GM21381 (cell line): ENCODE results near the gene CRB2.
"Not testable (repeated sequence)": the region's sequence is repeated elsewhere in the genome, so short reads cannot be mapped to it uniquely, and the experiment has no call there.

Experiments
- ATAC-seq: cut with Tn5 transposase; IDR thresholded peaks from one replicate; pipeline ENCODE4 v1.9.1; 2021; ENCODE audit warnings: mild to moderate bottlenecking, moderate library complexity; ENCODE audit not compliant: unreplicated experiment

The CRB2 gene

GRCh38 chr9:123327697-123328100, 28.3 kb upstream of the CRB2 start:
- ATAC-seq, result no peak

- no peak for ATAC-seq
These were observed 26.6 kb upstream of the CRB2 start for GRCh38 chr9:123329329-123329955.

DNA sequence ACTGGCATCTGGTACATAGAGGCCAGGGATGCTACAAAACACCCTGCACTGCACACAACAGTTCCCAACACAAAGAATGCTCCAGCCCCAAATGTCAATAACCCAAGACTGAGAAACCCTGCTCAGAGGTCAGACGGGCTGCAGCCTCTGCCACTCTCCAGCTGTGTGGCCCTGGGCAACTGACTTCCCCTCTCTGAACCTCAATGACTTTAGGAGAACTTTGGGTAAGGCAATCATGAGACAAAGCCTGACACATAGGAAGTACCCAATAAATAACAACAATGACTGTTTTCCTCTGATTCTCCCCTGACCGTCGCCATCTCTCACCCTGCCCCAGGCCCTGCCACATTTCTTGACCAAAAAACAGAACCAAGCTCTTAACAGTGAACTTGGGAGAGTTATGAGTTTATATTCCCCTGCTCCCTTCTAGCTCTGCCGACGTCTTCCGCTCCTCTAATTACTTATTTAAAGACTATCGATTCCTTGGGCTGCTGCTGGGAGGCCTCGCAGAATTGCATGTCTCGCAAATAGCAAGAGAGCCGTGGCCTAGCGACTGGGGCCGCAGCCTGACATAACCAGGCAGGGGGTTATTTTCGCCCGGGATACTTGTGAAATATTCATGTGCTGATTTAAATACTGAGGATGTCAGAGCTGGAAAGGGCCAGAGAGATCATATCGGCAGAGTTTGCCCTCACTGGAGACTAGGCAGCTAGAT, 24.5 kb upstream of the CRB2 start:
- no peak for ATAC-seq

- not testable (repeated sequence) for ATAC-seq
These were observed 22.8 kb upstream of the CRB2 start for GRCh38 chr9:123333058-123333669.

DNA sequence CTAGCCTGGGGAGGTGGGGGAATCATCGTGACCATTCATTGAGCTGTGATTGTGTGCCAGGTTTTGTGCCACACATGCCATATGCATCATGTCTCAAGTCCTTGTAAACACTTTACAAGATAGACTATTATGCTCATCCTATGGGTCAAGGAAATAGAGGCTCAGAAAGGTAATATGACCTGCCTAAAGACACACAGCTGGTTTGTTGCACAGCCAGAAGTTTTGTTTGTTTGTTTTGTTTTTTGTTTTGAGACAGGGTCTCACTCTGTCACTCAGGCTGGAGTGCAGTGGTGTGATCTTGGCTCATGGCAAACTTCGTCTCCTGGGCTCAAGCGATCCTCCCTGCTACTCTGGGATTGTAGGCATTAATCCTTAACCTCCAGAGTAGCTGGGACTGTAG, 21.4 kb upstream of the CRB2 start:
- no peak for ATAC-seq

DNA sequence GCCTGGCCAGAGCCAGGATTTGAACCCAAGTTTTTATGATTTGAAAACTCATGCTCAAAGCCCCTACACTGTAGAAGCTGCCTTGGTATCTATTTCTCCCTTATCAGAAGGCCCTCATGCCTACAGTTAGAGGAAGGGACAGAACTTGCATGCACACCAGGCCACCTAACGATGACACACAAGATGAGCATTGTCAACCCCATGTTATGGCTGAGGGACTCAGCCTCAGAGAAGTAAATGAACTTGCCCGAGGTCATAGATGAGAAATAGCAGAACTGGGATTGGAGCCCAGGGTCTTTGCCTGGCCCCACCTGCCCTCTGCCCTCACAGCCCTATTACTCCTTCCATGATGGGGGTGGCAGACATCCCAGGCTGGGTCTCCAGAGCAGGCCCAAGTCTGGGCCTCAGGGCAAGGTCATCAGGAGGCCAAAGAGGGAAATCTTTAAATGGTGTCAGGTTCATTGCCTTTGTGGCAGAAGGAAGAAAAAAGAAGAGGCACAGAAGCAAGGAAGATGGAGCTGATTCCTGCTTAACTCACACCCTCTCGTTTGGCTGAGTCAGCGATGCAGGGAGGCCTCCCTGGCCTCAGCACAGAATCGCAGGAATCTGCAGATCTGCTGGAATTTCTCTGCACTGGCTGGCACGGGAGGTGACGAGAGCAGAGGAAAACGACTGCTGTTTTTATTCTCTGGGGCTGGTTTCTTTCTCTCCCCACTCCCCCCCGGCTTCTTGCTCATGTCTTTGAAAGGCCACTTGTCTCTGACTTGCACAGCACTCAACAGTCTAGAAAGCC, 20.6 kb upstream of the CRB2 start:
- no peak for ATAC-seq

- ATAC-seq, result no peak
These were observed 20.0 kb upstream of the CRB2 start for GRCh38 chr9:123335986-123336329.

GRCh38 chr9:123336449-123336848, 19.5 kb upstream of the CRB2 start:
- ATAC-seq, result no peak

- no peak for ATAC-seq
These were observed 19.0 kb upstream of the CRB2 start for GRCh38 chr9:123336959-123337358.

GRCh38 chr9:123337971-123338370, 18.0 kb upstream of the CRB2 start:
- no peak for ATAC-seq

- peak; percentile 62 for ATAC-seq
These were observed 17.0 kb upstream of the CRB2 start for GRCh38 chr9:123338710-123339665.

DNA sequence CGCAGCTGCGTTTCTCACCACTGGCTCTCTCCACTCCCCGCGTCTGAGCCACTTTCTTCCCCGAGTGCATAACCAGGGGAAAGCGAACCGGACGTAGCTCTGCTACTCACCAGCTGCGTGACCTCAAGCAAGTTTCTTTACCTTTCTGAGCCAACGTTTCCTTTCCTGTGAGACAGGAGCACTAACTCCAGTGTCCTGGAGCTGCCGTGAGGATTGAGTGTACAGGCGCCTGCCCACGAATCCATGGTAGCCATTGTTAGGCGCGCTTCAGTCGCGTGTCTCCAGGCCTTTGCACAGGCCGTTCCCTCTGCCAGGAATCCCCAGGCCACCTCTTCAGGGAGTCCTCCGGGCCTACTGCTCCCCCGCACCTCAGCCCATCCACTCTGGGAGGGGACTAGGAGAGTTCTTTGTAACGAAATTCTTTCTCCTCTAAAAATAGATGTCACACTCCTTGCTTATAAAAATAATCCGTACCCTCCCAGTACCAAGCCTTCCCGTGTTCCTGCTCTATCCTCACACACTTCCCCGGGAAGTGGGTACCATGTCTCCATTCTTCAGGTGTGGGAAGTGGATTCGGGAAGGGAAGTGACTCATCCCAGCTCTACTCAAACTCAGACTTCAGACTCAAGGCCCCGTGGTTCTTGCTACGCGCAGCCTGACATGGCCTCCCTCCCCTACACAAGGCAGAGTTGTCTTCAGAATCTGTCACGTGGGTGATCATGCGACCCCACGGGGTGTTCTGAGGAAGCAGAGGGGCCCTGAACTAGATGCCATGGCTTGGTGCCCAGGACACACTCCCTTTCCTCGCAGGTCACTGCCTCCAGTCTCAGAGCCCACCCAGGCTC, 16.1 kb upstream of the CRB2 start:
- ATAC-seq, result peak; percentile 44

- no peak for ATAC-seq
These were observed 14.2 kb upstream of the CRB2 start for GRCh38 chr9:123341816-123342215.

GRCh38 chr9:123342247-123342646, 13.8 kb upstream of the CRB2 start:
- ATAC-seq, result no peak

DNA sequence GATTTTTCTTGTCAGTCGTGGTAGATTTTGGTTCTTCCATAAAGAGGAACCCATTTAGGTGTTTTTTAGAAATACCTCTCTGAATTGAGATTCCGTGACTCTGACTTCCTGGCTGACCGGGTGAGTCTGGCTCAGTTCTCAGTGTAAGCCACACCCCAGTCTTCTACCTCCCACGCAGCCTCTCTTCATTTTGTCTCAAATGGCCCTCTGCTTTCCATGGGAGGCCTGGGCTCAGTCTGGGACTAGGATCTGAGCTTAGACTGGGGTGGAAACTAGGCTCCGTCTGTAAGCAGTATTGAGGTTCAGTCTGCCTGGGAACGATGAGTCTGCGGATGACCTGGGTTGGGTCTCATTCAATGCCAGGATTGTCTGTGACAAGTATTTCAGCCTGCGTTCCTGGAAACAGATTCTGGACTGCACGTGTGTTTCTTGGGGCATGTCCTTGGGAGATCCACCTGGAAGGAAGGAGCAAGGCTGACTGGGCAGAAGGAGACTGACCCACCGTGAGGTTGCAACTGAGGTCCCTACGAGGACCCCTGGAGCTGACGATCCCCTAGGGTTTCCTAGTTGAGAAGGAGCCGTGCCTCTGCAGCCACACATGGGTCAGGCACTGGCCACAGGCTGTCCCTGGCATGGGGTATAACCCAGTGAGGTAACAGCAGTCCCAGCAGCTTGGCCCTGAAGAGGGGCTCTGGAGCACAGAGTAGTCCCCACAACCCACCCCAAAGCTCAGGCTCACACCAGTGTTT, 12.4 kb upstream of the CRB2 start:
- peak; percentile 22 for ATAC-seq

DNA sequence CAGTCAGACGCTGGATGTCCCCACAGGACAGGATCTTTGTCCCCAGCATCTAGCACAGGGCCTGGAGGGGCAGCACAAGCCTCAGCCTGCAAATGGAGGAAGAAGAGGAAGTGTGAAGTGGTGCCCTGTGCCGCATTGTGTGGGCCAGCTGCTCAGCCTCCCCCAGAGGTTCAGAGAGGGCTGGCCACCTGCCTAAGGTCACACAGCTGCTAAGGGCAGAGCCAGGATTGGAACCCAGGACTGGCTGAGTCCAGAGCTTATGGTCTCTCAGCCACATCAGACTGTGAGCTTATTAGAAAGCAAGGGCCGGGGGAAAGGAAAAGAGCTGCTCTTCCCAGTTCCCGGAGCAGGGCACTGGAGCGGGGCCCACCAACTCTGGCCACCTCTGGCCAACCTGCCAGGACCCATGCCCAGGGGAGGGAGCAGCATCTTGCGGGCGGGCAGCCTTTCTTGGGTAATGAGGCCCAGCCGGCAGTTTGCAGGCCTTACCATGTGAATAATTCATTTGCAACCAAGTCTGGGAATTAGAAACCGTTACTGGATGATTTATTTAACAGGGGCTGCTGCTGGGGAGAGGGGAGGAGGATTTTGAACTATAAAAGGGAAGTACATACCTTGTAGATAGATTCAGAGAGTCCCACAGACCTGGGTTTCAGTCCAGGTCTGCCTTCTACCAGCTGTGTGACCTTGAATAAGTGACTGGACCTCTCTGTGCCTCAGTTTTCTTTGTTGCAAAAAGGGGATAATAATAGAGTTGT, 11.6 kb upstream of the CRB2 start:
- no peak for ATAC-seq

GRCh38 chr9:123345567-123345955, 10.4 kb upstream of the CRB2 start:
- ATAC-seq, result no peak

GRCh38 chr9:123346026-123346425, 10.0 kb upstream of the CRB2 start:
- ATAC-seq, result no peak
